GM21825 (cell line): ENCODE measurements around the gene MYO15B.

ENCODE experiments used
- ATAC-seq: cut with Tn5 transposase; IDR thresholded peaks from one replicate; pipeline ENCODE4 v1.9.1; 2021; ENCODE audit warnings: mild to moderate bottlenecking, moderate library complexity; ENCODE audit not compliant: unreplicated experiment

The MYO15B gene

GRCh38 chr17:75558666-75559530, 28.7 kb upstream of the MYO15B start:
- ATAC-seq: no peak

- ATAC-seq: no peak
These were observed 27.6 kb upstream of the MYO15B start for GRCh38 chr17:75559958-75560533.

- no peak for ATAC-seq
These were observed 25.5 kb upstream of the MYO15B start for GRCh38 chr17:75561927-75562603.

- no peak for ATAC-seq
These were observed 24.4 kb upstream of the MYO15B start for GRCh38 chr17:75563063-75563758.

GRCh38 chr17:75564195-75564594, 23.4 kb upstream of the MYO15B start:
- no peak for ATAC-seq

GRCh38 chr17:75565066-75565465, 22.5 kb upstream of the MYO15B start:
- ATAC-seq: no peak

GRCh38 chr17:75565618-75566017, 22.0 kb upstream of the MYO15B start:
- no peak for ATAC-seq

GRCh38 chr17:75566416-75566815, 21.2 kb upstream of the MYO15B start:
- ATAC-seq: no peak

GRCh38 chr17:75566834-75567233, 20.8 kb upstream of the MYO15B start:
- no peak for ATAC-seq

GRCh38 chr17:75568412-75569255, 19.0 kb upstream of the MYO15B start:
- no peak for ATAC-seq

GRCh38 chr17:75570034-75570676, 17.4 kb upstream of the MYO15B start:
- no peak for ATAC-seq

- ATAC-seq: no peak
These were observed 16.8 kb upstream of the MYO15B start for GRCh38 chr17:75570772-75571171.

- no peak for ATAC-seq
These were observed 16.3 kb upstream of the MYO15B start for GRCh38 chr17:75571197-75571884.

- no peak for ATAC-seq
These were observed 15.8 kb upstream of the MYO15B start for GRCh38 chr17:75571885-75572215.

GRCh38 chr17:75572713-75573539, 14.7 kb upstream of the MYO15B start:
- no peak for ATAC-seq

GRCh38 chr17:75573540-75573957, 14.1 kb upstream of the MYO15B start:
- no peak for ATAC-seq

GRCh38 chr17:75573994-75574393, 13.6 kb upstream of the MYO15B start:
- ATAC-seq: no peak

GRCh38 chr17:75574404-75575036, 13.1 kb upstream of the MYO15B start:
- no peak for ATAC-seq
